Fibroblast of skin of left biceps (primary cell): ENCODE measurements around the gene CYFIP1.

Source experiments
- DNase-seq, 2 experiments: peaks; one replicate each; pipeline ENCODE4 v3.0.0-alpha.2; 2013; ENCODE audit warnings: low read depth in 2 of 2

Gene CYFIP1

DNA sequence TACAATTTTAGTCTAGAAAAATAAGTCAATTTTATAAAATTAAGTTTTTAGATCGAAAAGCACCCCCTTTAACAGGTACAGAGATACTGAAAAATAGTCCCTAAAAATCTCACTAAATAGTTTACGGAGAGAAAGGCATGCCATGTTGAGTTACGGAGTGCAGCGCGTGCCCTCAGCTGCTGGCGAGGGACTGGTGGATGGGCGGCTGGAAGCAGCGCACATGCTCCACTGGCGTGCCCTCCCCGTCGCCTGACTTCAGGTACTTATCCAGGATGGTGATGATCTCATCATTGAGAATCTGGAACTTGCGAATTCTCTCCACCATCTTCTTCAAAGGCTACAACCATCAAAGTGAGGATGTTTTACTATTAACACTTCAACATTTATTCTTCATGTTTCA, 110.3 kb downstream of the CYFIP1 start:
- no peak for DNase-seq

DNA sequence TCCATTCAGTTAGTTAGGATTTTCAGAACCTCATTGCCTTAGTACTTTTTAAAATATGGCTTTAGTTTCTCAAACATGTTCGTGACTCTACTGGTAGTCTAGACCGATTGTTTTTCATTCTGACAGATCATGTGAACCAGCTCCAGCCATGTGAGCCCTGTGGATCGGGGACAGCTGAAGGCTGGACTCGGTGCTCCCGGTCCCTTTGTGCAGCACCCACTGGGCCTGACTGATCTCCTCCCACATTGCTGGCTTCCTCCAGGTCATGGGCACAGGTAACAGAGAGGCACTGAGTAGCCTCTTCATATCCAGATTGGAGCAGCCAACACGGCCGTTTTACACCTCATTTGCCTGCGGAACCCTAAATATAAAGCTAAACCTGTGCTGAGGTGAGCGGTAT, 111.2 kb downstream of the CYFIP1 start:
- DNase-seq: no peak

DNA sequence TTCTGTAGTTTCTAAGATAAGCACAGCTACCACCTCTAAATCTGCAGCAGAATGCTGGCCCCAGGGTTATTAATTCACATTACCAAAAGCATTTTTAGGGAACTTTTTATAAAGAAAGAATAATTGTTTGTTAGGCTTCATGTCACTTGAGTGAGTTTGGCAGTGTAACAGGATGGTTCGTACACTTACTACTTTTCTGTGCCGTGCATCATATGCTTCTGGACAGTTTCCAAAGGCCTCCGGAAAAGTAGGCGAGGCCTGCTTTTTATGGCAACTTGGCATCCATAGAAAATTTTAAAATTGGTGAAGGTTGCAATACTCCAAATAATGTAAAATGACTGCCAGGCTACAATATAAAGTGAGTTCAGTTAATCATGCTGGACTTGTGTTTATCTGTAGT, 111.7 kb downstream of the CYFIP1 start:
- no peak for DNase-seq

- DNase-seq: no peak
These were observed 112.3 kb downstream of the CYFIP1 start for GRCh38 chr15:22867886-22868285.

GRCh38 chr15:22866079-22866478, 114.1 kb downstream of the CYFIP1 start:
- DNase-seq: no peak

DNA sequence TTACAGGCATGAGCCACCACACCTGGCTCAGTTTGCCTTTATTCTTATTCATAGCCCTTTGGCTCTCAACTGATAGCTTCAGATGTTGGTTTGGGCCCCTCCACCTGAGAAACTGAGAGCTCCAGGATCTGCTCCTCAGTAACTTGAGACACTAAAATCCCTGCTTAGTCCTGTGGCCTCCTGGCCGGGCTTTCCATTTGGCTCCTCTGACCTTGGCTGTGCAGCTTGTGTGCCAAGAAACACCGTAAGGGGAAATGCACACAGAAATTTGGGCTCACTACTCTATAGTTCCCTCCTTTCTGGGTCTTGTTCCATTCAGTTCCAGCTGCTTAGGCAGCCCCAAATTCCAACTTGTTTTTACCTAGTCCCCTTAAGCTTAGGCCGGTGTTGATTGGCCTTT, 116.8 kb downstream of the CYFIP1 start:
- DNase-seq: no peak

DNA sequence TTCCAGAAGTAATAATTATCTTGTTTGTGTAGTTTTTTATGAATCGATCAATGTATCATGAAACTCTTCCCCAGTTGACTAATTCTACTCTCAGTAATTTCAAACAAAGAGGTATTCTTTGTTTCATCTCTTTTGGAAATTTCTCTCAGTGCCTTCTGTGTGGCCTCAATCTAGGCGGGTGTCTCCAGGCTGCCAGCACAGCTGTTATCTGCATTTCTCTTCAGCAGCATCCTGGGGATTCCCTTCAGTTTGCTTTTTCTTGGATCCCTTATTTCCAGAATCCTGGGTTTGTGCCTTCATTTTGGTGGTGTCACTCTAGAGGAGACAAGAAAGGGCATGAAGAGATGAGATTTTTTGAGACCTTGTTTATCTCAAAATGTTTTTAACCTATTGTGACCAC, 119.0 kb downstream of the CYFIP1 start:
- DNase-seq: no peak

- DNase-seq: no peak
These were observed 123.5 kb downstream of the CYFIP1 start for GRCh38 chr15:22856659-22857058.

GRCh38 chr15:22855791-22856190, 124.4 kb downstream of the CYFIP1 start:
- no peak for DNase-seq

DNA sequence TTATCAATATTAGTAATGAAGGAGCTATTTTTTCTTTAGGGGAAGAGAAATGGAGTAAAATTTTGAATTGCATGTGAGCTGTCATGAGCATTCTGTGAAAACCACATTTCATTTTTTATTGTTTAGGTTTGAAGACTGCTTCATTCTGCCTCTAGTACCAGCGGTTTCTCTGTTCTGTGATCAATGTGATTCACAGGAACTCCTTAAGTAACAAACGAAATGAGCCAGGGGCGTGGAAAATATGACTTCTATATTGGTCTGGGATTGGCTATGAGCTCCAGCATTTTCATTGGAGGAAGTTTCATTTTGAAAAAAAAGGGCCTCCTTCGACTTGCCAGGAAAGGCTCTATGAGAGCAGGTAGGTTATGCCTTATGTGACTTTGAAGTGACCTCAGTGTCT, 128.7 kb downstream of the CYFIP1 start:
- DNase-seq: no peak

GRCh38 chr15:22850055-22850454, 130.1 kb downstream of the CYFIP1 start:
- DNase-seq: no peak

GRCh38 chr15:22846073-22846472, 134.1 kb downstream of the CYFIP1 start:
- DNase-seq: no peak

- DNase-seq: no peak
These were observed 134.8 kb downstream of the CYFIP1 start for GRCh38 chr15:22845289-22845900.

DNA sequence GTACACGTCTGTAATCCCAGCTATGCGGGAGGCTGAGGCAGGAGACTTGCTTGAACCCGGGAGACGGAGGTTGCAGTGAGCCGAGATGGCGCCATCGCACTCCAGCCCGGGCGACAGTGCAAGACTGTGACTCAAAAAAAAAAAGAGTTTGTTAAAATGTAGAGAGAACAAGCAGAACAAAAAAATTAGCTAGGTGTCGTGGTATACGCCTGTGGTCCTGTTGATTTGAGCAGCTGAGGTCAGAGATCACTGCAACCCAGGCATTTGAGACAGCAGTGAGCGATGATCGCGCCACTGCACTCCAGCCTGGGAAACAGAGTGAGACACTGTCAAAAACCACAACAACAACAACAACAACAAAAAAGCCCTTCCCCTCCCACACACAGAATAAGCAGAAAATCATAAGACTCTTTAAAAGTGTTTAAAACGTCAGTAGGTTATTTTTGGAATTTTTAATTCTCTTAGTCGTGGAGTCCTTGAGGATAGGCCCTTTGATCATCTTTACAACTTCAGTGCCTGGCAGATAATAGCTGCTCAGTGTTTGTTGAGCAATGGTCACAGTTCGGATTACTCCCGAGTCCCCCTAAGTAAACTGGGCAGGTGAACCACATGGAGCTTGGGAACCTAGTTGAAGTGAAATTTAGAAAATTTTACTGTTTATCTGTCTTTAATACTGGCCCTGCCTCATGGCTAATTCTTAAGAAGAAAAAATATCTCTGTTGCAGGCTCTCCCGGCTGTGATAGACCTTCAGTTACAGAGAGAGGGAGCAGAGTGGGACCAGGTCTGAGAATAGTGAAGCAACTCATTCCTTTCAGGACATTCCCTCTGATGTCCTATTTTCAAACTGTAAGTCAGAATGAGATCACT, 135.5 kb downstream of the CYFIP1 start:
- no peak for DNase-seq

DNA sequence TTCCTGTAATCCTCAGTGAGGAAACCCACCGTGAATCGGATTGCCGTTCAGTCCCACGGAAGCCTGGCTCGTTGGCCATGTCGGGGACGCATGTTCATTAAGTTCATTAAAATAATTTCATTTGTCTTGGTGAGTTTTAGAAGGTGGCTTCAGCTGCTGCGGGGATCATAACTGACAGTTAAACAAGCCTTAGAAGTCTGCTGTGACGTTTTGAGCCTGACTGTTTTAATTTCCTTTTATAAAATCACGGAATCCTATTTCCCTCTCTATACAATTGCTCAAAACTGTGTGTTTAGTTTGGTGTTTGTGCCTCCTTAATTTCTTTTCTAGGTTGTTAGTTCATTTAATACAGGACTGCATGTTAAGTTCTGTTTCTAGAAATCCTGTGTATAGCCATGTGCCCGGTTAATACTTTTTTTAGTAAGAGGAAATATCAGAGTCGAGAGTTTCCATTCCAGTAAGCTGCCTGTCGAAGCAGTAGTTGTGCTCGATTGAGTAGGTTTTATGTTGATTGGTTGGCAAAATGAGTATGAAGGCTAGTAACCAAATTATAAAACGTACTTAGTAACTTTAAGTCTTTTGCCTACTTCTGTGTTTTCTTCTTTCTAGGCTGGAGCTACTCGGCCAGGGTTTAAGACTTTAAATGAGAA, 141.0 kb downstream of the CYFIP1 start:
- DNase-seq: no peak

DNA sequence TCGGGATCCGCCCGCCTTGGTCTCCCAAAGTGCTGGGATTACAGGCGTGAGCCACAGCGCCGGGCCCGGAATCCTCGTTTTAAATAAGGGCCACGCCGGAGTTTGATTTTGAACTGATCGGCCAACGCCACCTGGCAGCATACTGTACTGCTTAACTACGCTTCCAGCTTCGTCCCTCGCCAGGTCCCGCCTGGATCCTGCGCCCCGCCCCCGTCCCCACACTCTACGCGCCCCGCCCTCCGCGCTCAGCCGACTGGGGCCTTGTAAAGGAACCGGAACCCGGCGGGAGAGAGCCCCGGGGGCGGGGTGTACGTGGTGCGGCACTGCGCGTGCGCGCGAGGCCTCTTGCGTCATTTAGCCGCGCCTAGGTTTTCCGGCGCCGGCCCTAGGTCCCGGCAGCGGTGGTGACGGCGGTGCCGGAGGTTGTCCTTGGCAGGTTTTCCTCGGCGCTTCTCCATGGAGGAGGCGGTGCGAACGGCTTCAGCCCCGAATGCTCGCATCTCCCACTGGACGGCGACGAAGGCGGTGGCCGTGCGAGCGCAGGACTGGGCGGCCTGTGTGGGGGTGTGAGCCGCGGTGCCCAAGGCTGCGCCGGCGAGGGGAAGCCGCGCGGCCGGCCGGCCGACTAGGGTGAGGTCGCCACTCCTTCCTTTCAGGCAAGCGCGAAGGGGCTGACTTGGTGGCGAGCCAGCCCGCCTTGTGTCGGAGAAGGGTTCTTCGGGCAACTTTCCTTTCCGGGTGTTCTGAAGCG, 141.7 kb downstream of the CYFIP1 start, which contains the start of gene NIPA2:
NIPA2 (plus strand) TSS at position 375 of the 751 bp plus-strand sequence. CDS start 13,066 bp downstream, outside the sequence.
- DNase-seq: peak; percentile 95

GRCh38 chr15:22831473-22831872, 148.7 kb downstream of the CYFIP1 start:
- DNase-seq: no peak

DNA sequence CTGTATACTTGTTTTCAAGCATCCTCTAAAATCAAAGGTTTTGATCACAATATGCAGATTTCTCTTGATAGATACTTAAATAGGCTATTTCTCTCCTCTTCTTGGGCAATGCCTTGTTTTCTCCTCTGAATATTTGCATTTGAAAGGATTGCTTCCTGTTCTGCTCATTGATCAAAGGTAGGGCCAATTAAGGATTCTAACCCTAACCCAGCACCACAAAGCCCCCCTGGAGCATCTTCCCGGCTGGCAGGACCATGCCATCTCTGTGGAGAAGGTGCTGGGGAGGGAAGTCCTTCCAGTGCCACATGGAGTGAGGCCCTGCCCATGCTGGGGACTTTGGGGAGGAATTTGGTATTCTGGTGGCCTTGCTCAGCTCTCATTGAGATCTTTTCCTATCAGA, 153.0 kb downstream of the CYFIP1 start:
- no peak for DNase-seq

GRCh38 chr15:22823495-22824128, 156.6 kb downstream of the CYFIP1 start:
- no peak for DNase-seq

DNA sequence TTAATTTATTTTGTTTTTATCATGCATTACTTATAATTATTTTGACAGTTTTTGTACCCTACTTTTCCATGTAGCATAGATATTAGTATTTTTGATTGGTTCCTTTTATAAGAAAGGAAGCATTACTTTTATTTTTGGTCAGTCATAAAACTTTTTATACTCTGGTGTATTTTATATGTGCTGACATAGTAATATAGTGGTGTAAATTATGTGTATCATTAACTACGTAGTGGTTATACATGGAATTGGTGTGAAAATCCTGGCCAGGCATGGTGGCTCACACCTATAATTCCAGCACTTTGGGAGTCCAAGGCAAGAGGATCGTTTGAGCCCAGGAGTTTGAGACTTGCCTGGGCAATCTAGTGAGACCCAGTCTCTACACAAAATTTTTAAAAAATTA, 160.5 kb downstream of the CYFIP1 start:
- DNase-seq: no peak
